Mesothelial cell of epicardium (in vitro differentiated cells): ENCODE data around the gene DPP3. TPM values are rescaled to one million over a fixed set of nuclear protein-coding genes. Genes with fewer than 3 reads are reported as not detected.
"Not testable (repeated sequence)": the region's sequence is repeated elsewhere in the genome, so short reads cannot be mapped to it uniquely, and the experiment has no call there.

Experiments used
- DNase-seq, 2 experiments: peaks; one replicate each; pipeline ENCODE4 v3.0.0; 2021; ENCODE audit warnings: low spot score in 2 of 2; ENCODE audit not compliant: unreplicated experiment in 2 of 2
- H3K27ac Mint-ChIP-seq: 2 replicates; pipeline ENCODE4 v1.8.0; 2021; ENCODE audit warnings: mixed read lengths
- H3K27me3 Mint-ChIP-seq: 2 replicates; pipeline ENCODE4 v1.8.0; 2021; ENCODE audit warnings: low read depth, mixed read lengths
- H3K36me3 Mint-ChIP-seq: 2 replicates; pipeline ENCODE4 v1.8.0; 2021; ENCODE audit warnings: mixed read lengths
- H3K4me1 Mint-ChIP-seq: 2 replicates; pipeline ENCODE4 v1.8.0; 2021; ENCODE audit warnings: mixed read lengths
- H3K4me3 Mint-ChIP-seq: 2 replicates; pipeline ENCODE4 v1.8.0; 2021; ENCODE audit warnings: mild to moderate bottlenecking, moderate library complexity, mixed read lengths
- H3K9me3 Mint-ChIP-seq: 2 replicates; pipeline ENCODE4 v1.8.0; 2021; ENCODE audit warnings: mixed read lengths
- CTCF ChIP-seq: fragments of 200-600 bp; sonication (generic); IDR thresholded peaks from one replicate; pipeline ENCODE4 v1.5.0; 2021; ENCODE audit warnings: antibody characterized with exemption; ENCODE audit not compliant: unreplicated experiment
- total RNA-seq: library from RNA; stranded (reverse); gene quantifications from 3 replicates; pipeline ENCODE4 v1.2.1, GENCODE V29; 2021

Gene DPP3
- total RNA-seq, 1 donor from 2014 or later: 42.9 TPM

GRCh38 chr11:66541892-66542291 lies 61.7 kb downstream of the DPP3 start:
- Mint-ChIP-seq H3K4me1 (peaks cover 13% of the 10 kb centered on the region), H3K27me3 (peaks cover 3% of the 10 kb centered on the region), H3K27ac (no peak overlapping the region), H3K36me3 (peaks cover 26% of the 10 kb centered on the region), H3K4me3 (no peak overlapping the region), H3K9me3 (no peaks in the 10 kb centered on the region)
- no peak for TF ChIP-seq CTCF
- DNase-seq: no peak

GRCh38 chr11:66542362-66542761 lies 62.1 kb downstream of the DPP3 start:
- DNase-seq: no peak
- peaks cover 13% of the 10 kb centered on the region for H3K4me1 Mint-ChIP-seq
- H3K27ac Mint-ChIP-seq: no peak overlapping the region
- H3K4me3 Mint-ChIP-seq: no peak overlapping the region
- H3K36me3 Mint-ChIP-seq: peaks cover 22% of the 10 kb centered on the region
- TF ChIP-seq CTCF: no peak
- H3K9me3 Mint-ChIP-seq: no peaks in the 10 kb centered on the region
- peaks cover 3% of the 10 kb centered on the region for H3K27me3 Mint-ChIP-seq

- peaks cover 3% of the 10 kb centered on the region for H3K27me3 Mint-ChIP-seq
- DNase-seq: no peak
- H3K27ac Mint-ChIP-seq: peak overlapping the region; percentile 18
- no peaks in the 10 kb centered on the region for H3K9me3 Mint-ChIP-seq
- H3K4me1 Mint-ChIP-seq: peaks cover 13% of the 10 kb centered on the region
- H3K36me3 Mint-ChIP-seq: peaks cover 19% of the 10 kb centered on the region
- TF ChIP-seq CTCF: no peak
- peak overlapping the region; percentile 12 for H3K4me3 Mint-ChIP-seq
Measured at GRCh38 chr11:66543263-66544107, 63.3 kb downstream of the DPP3 start.

- not testable (repeated sequence) for H3K27me3 Mint-ChIP-seq, H3K9me3 Mint-ChIP-seq, H3K27ac Mint-ChIP-seq, DNase-seq
- Mint-ChIP-seq H3K4me3 (peak overlapping the region; percentile 73), H3K36me3 (peaks cover 15% of the 10 kb centered on the region), H3K4me1 (peaks cover 13% of the 10 kb centered on the region)
Measured at GRCh38 chr11:66544952-66545351, 64.7 kb downstream of the DPP3 start.

GRCh38 chr11:66545701-66546367 lies 65.6 kb downstream of the DPP3 start, which contains the start of gene ZDHHC24:
Gene ZDHHC24 (minus strand): TSS chr11:66546048. CDS start chr11:66546003, 45 bp downstream.
- H3K27me3 Mint-ChIP-seq: peaks cover 3% of the 10 kb centered on the region
- DNase-seq: peak; percentile 84 to 93
- H3K4me1 Mint-ChIP-seq: peaks cover 13% of the 10 kb centered on the region
- H3K27ac Mint-ChIP-seq: peak within 1 kb of the TSS; percentile 22
- peaks cover 15% of the 10 kb centered on the region for H3K36me3 Mint-ChIP-seq
- H3K9me3 Mint-ChIP-seq: no peaks in the 10 kb centered on the region
- H3K4me3 Mint-ChIP-seq: peak within 1 kb of the TSS; percentile 73
- no peak for TF ChIP-seq CTCF
